HL-60 (cell line): ENCODE results near the gene NAALADL2.

ENCODE experiments used
- POLR2AphosphoS5 ChIP-seq: IDR thresholded peaks from 2 replicates; pipeline ENCODE4 v1.6.1; 2012; ENCODE audit warnings: low read depth
- SPI1 ChIP-seq: IDR thresholded peaks from 2 replicates; pipeline ENCODE4 v1.6.1; 2012; ENCODE audit warnings: low read depth, mild to moderate bottlenecking, borderline replicate concordance
- TF ChIP-seq, protein P1 (sequence below): IDR thresholded peaks from one replicate; pipeline ENCODE4 v1.5.1; 2011; ENCODE audit warnings: low read length, control low read depth, inconsistent platforms; ENCODE audit not compliant: insufficient read depth

DNA sequence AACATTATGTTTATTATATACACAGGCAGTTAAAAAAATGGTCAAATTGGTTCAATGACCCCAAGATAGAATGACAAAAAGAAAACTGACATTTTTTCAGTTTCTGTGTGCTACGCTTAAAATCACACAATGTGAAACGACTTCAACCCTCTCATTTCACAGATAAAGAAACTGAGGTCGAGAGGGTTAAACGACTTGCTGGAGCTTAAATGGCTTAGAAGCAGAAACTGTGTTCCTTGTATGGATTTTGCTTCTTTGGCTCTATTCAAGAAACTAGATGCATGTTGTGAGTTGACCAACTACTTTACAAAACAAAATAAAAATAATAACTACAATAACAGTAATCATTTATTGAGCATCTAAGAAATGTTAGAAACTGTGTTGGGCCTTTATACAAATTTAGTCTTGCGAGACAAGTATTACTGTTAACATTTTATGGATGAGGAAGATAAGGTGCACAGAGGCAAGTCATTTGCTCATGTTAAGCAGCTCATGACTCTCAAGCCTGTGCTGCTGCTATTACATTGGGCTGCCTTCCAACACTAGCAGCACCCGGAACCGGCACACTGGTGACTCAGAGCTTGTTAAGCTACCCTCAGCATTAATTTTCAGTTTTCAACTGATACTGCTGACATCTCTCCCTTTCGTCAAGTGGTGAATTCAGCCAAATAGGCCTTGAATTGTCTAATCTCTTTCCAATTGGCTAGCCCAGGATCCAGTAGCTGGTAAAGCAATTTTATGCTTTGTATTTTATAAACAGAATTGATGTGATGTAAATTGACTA is 487.6 kb downstream of the NAALADL2 start:
- TF ChIP-seq, protein P1, sequence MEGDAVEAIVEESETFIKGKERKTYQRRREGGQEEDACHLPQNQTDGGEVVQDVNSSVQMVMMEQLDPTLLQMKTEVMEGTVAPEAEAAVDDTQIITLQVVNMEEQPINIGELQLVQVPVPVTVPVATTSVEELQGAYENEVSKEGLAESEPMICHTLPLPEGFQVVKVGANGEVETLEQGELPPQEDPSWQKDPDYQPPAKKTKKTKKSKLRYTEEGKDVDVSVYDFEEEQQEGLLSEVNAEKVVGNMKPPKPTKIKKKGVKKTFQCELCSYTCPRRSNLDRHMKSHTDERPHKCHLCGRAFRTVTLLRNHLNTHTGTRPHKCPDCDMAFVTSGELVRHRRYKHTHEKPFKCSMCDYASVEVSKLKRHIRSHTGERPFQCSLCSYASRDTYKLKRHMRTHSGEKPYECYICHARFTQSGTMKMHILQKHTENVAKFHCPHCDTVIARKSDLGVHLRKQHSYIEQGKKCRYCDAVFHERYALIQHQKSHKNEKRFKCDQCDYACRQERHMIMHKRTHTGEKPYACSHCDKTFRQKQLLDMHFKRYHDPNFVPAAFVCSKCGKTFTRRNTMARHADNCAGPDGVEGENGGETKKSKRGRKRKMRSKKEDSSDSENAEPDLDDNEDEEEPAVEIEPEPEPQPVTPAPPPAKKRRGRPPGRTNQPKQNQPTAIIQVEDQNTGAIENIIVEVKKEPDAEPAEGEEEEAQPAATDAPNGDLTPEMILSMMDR = no peak
- TF ChIP-seq POLR2AphosphoS5 (no peak), SPI1 (no peak)
